Right lobe of liver (tissue), 6 donors: ENCODE results near the gene STK35. TPM values are rescaled to one million over a fixed set of nuclear protein-coding genes. Genes with fewer than 3 reads are reported as not detected.

Source experiments
- ATAC-seq, 4 donors: fragments of 200-7000 bp; cut with Tn5 transposase; one replicate each; pipeline ENCODE4 v1.9.1; 2020; ENCODE audit warnings: mild to moderate bottlenecking in 4 of 4, moderate library complexity in 4 of 4
- DNase-seq, 3 donors: peaks; one replicate each; pipeline ENCODE4 v3.0.0-alpha.2; 2020
- H3K27ac ChIP-seq, 3 donors: fragments of 200-600 bp; one replicate each; pipeline ENCODE4 v1.8.0; 2022
- H3K27me3 ChIP-seq, 2 donors: fragments of 200-600 bp; one replicate each; pipeline ENCODE4 v1.8.0; 2022
- H3K36me3 ChIP-seq, 4 donors: fragments of 200-600 bp; sonication (generic) in 1 of 4; one replicate each; pipeline versions ENCODE4 v1.5.1 to v1.8.0; 2017 to 2022; ENCODE audit warnings: control low read depth in 1 of 4
- H3K4me1 ChIP-seq, 4 donors: fragments of 200-600 bp; sonication (generic) in 1 of 4; one replicate each; pipeline versions ENCODE4 v1.5.1 to v1.8.0; 2017 to 2022; ENCODE audit warnings: control low read depth in 1 of 4
- H3K4me3 ChIP-seq, 3 donors: fragments of 200-600 bp; one replicate each; pipeline ENCODE4 v1.8.0; 2022
- H3K9me3 ChIP-seq, 4 donors: fragments of 200-600 bp; sonication (generic) in 1 of 4; one replicate each; pipeline versions ENCODE4 v1.5.1 to v1.8.0; 2017 to 2022; ENCODE audit warnings: control low read depth in 1 of 4
- POLR2A ChIP-seq: fragments of 450-650 bp; IDR thresholded peaks from one replicate; pipeline ENCODE4 v1.6.1; 2017; ENCODE audit warnings: antibody characterized with exemption, mild to moderate bottlenecking
- WGBS: methylation state at CpG from one replicate; pipeline ENCODE4 v1.1.6; 2018; ENCODE audit warnings: low coverage, low lambda C conversion rate; ENCODE audit not compliant: insufficient coverage; ENCODE audit errors: missing lambda C conversion rate; 5-methylcytosine and 5-hydroxymethylcytosine counted together
- intact Hi-C, 2 donors: fragments of 100-400 bp; cut with DNase I; formaldehyde crosslinking; loops; one replicate each; pipeline versions ENCODE4 v1.11.2 to v1.14.1; 2022
- total RNA-seq, 6 experiments: library from RNA; depleted of rRNA in 2 of 6; stranded (reverse); fragments of >200 nt in 2 of 6; fragmentation: NEBNext Ultra II Directional in 3 of 6; extraction: Animal tissue kit (Norgen Biotek cat#: 25700) in 3 of 6; gene quantifications; one replicate each; pipeline versions ENCODE4 v1.1.0 to v1.2.4, GENCODE V29; 2016 to 2023
- TF ChIP-seq, protein P1 (sequence below), 4 donors: fragments of 200-600 bp in 3 of 4; fragments of 450-650 bp in 1 of 4; IDR thresholded peaks; one replicate each; pipeline versions ENCODE4 v1.5.1 to v1.8.0; 2016 to 2022; ENCODE audit warnings: antibody characterized with exemption in 4 of 4, mild to moderate bottlenecking in 2 of 4
- donor health status: DM: no; HTN: yes; CAD: no.
- donor health status: DM: no; HTN: no; CAD: no.
- donor health status: DM: no; HTN: no; CAD: no.
- donor health status: DM: no; HTN: yes; CAD: no.
- donor health status: DM: no; HTN: yes; CAD: no.

The STK35 gene
- total RNA-seq, 6 experiments from 2014 or later: 6.0 to 12.7 (median 7.2) TPM

DNA sequence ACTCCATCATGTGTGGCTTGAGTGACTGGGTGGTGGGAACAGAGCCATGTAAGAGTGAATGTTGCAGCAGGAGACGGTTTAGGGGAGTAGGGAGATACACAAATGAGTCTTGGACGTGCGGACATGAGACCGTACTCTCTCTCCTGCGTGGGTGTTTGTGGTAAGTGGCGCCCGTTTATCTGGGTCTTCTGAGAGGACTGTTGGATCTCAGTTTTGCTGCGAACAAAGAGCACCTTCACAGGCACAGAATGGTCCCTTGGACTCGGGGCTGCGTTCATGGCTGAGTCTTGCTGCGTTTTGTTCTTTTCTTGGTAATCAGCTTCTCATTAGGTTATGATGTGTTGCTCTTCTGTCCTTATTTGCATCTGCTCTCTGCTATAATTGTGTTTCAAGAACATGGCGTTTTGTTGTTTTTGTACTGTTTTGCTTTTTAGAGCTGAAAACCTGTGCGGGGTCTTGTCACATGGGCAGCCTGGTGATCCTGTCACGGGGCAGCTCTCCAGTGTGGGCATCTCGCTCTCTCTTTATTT, 28.5 kb downstream of the STK35 start:
- DNase-seq: no peak
- no peaks in the 10 kb centered on the region for H3K9me3 ChIP-seq
- H3K27me3 ChIP-seq: no peaks in the 10 kb centered on the region
- 83% methylated on average over 14 of the region's 15 CpGs for WGBS
- H3K36me3 ChIP-seq: no peaks in the 10 kb centered on the region
- no peaks in the 10 kb centered on the region for H3K4me1 ChIP-seq
- no peak overlapping the region for H3K27ac ChIP-seq
- intact Hi-C loops: no loop called here
- ATAC-seq: no peak
- no peak overlapping the region for H3K4me3 ChIP-seq
- TF ChIP-seq POLR2A: no peak
- TF ChIP-seq, protein P1, sequence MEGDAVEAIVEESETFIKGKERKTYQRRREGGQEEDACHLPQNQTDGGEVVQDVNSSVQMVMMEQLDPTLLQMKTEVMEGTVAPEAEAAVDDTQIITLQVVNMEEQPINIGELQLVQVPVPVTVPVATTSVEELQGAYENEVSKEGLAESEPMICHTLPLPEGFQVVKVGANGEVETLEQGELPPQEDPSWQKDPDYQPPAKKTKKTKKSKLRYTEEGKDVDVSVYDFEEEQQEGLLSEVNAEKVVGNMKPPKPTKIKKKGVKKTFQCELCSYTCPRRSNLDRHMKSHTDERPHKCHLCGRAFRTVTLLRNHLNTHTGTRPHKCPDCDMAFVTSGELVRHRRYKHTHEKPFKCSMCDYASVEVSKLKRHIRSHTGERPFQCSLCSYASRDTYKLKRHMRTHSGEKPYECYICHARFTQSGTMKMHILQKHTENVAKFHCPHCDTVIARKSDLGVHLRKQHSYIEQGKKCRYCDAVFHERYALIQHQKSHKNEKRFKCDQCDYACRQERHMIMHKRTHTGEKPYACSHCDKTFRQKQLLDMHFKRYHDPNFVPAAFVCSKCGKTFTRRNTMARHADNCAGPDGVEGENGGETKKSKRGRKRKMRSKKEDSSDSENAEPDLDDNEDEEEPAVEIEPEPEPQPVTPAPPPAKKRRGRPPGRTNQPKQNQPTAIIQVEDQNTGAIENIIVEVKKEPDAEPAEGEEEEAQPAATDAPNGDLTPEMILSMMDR (IDR thresholded peaks at IDR 0.05): no peak

DNA sequence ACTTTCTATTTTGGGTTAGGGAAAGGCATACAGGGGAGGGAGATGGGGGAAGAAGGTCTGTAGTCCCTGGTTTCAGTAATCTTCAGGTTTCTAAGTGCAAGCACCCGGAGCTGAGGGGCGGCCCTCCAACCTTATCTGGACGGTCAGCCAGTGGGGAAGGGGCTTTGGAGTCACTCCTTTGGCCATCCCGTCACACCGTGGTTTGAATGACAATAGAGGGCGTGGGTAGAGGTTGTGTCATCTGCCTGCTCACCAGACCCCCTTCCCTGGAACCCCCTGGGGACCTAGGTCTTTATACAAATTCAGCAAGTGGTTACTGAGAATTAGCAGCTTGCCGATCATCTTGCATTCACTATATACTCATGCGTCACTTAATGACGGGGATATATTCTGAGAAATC, 29.1 kb downstream of the STK35 start:
- intact Hi-C loops: no loop called here
- H3K36me3 ChIP-seq: no peaks in the 10 kb centered on the region
- H3K9me3 ChIP-seq: no peaks in the 10 kb centered on the region
- H3K27me3 ChIP-seq: no peaks in the 10 kb centered on the region
- ATAC-seq (no peak), DNase-seq (no peak)
- no peak for TF ChIP-seq POLR2A
- TF ChIP-seq, protein P1 (IDR thresholded peaks at IDR 0.05): no peak
- H3K4me3 ChIP-seq: no peak overlapping the region
- WGBS: 100% methylated on average over 3 of the region's 9 CpGs
- H3K4me1 ChIP-seq: no peaks in the 10 kb centered on the region
- no peak overlapping the region for H3K27ac ChIP-seq

DNA sequence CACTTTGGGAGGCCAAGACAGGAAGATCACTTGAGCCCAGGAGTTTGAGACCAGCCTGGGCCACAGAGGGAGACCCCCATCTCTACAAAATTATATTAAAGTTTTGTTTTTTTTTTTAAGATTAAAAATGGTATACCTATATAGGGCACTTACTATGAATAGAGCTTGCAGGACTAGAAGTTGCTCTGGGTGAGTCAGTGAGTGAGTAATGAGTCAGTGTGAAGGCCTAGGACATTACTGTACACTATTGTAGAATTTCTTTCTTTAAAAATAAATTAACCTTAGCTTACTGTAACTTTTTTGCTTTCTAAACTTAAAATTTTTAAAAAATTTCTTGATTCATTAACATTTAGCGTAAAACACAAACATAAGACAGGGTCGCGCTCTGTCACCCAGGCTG, 29.7 kb downstream of the STK35 start:
- no peaks in the 10 kb centered on the region for H3K4me1 ChIP-seq
- ATAC-seq (no peak), DNase-seq (no peak)
- no peak overlapping the region for H3K27ac ChIP-seq
- no peaks in the 10 kb centered on the region for H3K9me3 ChIP-seq
- no peaks in the 10 kb centered on the region for H3K27me3 ChIP-seq
- WGBS: 83% methylated on average over 3 of the region's 3 CpGs
- intact Hi-C loops: no loop called here
- TF ChIP-seq POLR2A: no peak
- TF ChIP-seq, protein P1 (IDR thresholded peaks at IDR 0.05): no peak
- H3K4me3 ChIP-seq: no peak overlapping the region
- H3K36me3 ChIP-seq: no peaks in the 10 kb centered on the region

DNA sequence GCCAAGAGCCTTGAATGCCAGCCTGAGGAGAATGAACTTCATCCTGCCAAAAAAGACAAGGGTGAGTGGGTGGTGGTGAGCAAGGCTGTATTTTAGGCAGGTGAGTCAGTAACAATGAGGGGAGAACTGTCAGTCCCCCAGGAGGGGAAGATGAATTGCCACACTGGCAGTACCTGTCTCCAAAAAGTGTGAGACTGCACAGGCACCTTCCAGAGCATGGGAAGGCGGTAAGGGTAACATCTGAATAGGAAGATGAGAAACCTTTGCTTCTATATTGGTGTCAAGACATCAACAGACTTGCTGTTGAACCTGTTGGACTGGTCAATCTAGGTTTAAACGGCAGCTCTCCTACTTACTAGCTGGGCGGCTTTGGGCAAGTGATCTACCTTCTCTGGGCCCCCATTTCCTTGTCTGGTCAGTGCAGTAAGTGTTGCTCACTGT, 30.9 kb downstream of the STK35 start:
- no peak overlapping the region for H3K27ac ChIP-seq
- WGBS: no CpG with 5 or more reads among the region's 3 CpGs
- ATAC-seq (no peak), DNase-seq (no peak)
- H3K27me3 ChIP-seq: no peaks in the 10 kb centered on the region
- intact Hi-C loops: no loop called here
- H3K9me3 ChIP-seq: no peaks in the 10 kb centered on the region
- no peaks in the 10 kb centered on the region for H3K4me1 ChIP-seq
- H3K36me3 ChIP-seq: no peaks in the 10 kb centered on the region
- TF ChIP-seq POLR2A: no peak
- TF ChIP-seq, protein P1 (IDR thresholded peaks at IDR 0.05): no peak
- H3K4me3 ChIP-seq: no peak overlapping the region
